ENCODE measurements around the gene FGGY.
"Not testable (repeated sequence)": the region's sequence is repeated elsewhere in the genome, so short reads cannot be mapped to it uniquely, and the experiment has no call there.

FGGY gene

DNA sequence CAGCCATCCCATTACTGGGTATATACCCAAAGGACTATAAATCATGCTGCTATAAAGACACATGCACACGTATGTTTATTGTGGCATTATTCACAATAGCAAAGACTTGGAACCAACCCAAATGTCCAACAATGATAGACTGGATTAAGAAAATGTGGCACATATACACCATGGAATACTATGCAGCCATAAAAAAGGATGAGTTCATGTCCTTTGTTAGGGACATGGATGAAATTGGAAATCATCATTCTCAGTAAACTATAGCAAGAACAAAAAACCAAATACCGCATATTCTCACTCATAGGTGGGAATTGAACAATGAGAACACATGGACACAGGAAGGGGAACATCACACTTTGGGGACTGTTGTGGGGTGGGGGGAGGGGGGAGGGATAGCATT lies 241.6 kb downstream of the FGGY start:
- not testable (repeated sequence) for DNase-seq (ENCODE audit: low read depth in 2 of 2, low spot score in 1 of 2)

DNA sequence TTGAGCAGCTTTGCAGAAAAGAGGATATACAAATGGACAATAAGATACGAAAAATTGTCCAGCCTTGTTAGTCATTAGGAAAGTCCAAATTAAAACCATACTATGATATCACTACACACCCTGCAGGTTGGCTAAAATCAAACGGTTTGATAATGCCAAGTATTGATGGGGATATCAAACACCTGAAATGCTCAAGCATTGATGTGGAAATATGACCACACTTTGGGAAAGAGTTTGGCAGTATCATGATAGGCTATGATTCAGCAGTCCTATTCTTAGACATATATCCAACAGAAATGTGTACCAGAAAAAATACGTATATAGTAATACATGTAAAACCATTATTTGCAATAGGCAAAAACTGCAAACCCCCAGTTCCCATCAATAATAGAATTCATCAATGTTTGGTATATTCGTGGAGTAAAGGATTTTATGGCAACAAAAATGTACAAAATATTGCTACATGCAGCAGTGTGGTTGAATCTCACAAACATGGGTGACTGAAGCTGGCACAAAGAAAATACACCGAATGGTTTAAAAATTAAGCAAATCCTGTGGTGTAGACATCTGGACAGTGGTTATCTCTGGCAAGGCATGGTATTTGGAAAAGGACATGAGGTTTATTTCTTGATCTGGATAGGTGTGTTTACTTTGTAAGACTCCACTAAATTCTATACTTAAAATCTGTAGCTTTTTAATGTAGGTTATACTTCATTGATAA lies 243.2 kb downstream of the FGGY start:
- no peak for DNase-seq (ENCODE audit: low read depth in 2 of 2, low spot score in 1 of 2)

DNA sequence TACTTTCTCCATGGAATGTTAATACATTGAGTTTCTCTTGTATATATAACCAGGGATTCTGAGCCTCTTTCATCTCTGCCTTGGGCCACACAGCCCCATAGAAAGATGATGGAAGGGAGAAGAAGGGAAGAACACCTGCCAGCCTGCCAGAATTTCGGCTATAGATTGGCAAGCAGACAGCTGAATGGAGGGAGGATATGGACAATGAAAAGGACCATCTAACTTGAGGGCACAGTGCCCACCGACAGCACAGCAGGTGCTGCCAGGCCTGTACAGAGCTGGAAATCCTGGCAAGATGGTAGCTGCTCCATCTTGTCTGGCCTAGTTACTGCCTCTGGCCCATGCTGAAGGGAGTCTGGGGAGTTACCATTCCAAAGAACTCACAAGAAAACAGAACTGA lies 244.3 kb downstream of the FGGY start:
- DNase-seq (ENCODE audit: low read depth in 2 of 2, low spot score in 1 of 2) = no peak

DNA sequence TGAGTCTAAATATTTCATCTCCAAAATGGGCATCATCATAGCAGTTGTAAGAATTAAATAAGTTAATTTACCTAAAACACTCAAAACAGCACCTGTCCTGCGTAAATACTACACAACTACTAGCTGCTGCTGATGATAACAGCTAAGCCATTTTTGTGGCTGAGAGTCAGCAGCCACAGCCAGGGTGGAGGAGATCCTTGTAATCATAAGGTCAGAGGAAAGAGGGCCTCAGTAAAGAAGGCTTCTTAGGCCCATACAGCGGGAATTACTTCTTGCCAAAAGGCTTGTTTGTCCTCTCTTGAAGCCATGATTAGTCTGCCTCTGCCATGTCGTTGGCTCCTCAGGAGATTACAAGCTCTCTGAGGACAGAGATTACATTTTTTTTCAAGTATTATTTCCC lies 245.0 kb downstream of the FGGY start:
- no peak for DNase-seq (ENCODE audit: low read depth in 2 of 2, low spot score in 1 of 2)

DNA sequence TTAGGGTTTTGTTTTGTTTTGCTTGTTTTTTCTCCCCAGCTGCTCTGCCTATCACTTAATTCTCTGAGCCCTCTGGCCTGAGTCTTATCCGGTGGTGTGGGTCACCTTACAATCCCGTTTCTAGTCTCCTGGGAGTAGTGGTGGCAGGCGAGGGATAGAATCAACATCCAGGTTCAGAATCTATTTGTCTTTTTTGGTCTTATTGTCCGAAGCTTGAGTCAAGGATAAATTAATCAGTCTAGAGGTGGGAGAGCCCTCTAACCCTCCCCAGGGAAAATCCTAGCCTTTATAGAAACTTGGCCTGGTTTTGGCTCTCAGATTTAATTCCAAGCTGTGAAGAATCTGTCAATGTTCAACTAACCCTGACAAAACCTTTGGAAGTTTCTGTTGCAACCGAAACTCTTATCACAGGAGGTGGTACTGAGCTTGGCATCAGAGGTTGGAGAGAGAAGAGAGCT lies 246.3 kb downstream of the FGGY start:
- DNase-seq (ENCODE audit: low read depth in 2 of 2, low spot score in 1 of 2) = no peak

DNA sequence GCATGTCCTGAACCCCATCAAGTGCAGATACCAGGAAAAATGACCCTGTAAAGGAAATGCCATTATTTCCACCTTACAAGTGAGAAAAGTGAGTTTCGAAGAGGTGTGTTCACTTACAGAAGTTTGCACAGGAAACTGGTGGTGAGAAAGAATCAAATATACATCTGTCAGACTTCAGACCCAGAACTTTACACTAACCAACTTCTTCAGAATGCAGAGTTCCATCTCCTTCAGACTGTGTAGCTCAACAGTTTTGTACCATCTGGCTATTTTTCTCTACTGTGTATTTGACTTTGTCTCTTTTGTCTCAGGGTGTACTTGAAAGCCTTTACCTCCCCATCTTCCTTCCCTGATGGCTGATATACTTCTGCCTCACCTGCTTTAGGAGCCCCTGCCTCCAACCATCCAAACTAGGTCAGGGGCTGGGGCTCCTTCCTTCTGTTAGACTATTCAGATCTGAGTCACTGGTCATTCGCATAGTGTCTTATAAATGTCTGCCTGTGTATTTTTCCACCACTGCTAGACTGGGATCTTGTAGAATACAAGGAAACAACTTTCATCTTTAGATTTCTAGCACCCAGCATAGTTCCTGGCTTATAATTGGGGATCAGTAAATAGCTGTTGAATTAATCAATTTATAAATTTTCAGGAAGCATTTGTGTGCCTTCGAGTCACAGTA lies 247.9 kb downstream of the FGGY start:
- DNase-seq (ENCODE audit: low read depth in 2 of 2, low spot score in 1 of 2) = no peak

DNA sequence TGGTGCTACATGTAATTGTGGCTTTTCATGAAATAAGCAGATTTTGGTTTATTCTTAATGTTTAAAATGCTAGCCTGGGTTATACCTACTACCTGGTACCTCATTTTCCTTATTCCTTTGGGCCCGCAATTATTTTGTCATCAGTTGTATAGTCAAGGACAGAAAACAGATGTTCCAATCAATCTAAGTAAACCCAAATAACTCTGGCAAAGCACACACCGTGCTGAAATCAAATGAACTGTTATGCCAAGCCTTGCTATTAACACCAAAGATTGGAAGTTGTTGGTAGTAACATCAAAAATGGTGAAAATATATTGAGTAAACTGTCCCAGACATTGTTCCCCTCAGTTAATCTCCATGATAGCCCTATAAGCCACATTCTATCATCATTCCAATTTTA lies 248.9 kb downstream of the FGGY start:
- no peak for DNase-seq (ENCODE audit: low read depth in 2 of 2, low spot score in 1 of 2)

DNA sequence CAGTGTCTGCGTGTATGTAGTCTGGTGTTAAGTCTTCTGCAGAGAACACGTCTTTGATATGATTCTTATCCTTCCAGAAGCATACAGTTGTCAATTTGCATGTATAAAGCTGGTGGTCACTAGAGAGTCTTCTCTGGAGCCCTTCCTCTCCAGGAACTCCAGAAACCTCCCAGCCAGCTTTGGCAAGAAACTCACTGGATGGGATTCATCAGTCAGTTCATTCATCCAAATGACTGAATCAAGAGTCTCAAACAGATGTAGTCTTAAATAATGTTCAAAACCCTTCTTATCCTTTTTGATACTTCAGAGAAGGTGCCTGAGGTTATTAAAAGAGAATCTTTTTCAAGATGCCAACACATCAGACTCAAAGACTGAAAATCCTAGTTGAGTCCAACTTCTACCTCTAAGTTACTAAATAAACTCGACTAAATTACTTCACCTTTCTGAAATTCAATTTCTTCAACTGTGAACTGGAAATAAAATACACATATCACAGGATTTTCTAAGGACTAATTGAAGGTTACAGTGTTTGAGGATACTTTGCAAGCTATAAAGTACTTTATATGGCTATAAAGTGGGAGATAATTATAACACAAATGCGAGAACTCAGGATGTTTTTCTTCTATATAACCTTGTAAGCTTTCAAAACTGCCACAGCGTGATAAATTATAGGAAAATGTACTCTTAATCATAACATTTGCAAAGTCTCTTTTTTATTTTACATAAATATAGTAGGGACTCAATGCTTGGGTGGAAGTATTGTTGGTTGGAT lies 252.4 kb downstream of the FGGY start:
- no peak for DNase-seq (ENCODE audit: low read depth in 2 of 2, low spot score in 1 of 2)

DNA sequence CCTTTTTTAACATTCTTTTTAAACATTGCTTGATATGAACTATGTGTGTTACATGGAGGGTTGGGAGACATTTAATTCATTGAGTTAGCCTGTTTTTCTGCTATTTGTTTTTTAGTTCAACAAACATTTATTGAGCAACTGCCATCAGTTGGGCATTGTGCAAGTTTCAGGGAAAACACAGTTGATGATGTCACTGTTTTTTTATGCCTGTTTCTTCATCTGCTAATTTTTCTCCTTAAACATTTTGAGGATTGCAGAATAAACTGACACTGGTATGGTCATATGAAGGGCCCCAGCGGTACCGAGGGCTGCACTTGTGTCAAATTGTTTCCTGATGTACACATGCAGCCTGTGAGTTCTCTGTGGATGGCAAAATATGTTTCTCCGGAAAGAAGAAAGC lies 253.0 kb downstream of the FGGY start:
- no peak for DNase-seq (ENCODE audit: low read depth in 2 of 2, low spot score in 1 of 2)

DNA sequence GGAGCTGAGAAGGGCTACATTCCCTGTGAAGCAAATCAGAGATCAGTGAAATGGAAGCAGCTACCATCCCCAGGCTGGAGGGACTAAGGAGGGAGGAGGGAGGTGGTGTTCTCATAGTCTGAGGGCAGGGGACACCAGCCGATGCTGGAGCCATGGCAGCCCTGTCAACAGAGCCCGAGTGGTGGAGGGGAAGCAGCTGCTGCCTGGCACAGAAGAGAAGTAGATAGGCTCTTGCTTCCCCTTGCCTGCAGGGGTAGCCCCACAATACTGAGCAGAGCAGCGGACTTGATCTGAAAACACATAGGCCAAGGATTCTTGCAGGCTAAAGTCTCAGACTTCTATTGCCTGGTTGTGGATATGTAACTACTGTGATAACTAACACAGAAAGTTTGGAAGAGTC lies 255.1 kb downstream of the FGGY start:
- no peak for DNase-seq (ENCODE audit: low read depth in 2 of 2, low spot score in 1 of 2)

DNA sequence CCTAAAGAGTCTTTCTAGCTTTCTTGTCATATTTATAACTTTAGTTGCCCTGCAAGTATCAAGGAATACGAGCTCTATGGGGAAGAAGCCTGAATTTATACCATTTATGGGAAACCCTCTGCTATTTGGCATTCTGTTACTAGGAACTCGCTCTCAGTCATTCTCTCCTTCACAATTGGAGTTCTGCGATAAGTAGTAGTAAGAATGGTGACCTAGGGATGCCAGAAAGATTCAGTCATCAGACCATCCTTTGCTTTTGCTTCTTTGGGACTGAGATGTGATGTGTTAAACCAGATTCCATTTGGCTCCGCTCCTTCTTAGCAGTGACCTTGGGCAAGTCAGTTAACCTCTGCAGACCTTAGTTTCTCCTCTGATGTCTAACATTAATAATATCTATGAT lies 256.5 kb downstream of the FGGY start:
- DNase-seq (ENCODE audit: low read depth in 2 of 2, low spot score in 1 of 2) = no peak

DNA sequence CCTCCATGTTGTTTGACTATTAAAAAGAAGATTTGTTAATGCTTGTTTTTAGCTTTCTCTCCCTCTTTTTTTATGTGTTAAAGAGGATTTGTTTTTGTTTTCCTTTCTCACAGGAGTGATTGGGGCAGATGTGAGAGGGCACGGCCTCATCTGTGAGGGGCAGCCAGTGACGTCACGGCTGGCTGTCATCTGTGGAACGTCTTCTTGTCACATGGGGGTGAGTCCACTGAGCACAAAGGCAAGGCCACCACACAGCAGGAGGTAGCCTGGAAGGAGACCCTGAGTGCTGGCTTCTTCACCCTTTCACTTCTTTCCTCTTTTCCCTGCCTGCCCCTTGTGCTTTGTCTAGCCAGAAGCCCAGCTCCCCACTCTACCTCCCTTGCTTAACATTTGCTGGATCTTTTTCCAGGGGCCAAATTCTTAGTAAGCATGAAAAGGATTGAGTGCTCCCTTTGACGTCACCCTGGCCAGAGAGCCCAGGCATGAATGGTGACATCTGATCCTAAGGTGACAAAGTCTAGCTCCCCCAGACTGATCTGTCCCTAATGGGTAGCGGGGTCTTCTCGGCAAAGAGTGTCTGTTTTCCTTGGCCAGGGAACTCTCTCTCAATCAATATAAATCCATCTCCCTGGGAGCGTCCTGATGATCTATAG lies 257.2 kb downstream of the FGGY start:
- DNase-seq (ENCODE audit: low read depth in 2 of 2, low spot score in 1 of 2) = no peak

DNA sequence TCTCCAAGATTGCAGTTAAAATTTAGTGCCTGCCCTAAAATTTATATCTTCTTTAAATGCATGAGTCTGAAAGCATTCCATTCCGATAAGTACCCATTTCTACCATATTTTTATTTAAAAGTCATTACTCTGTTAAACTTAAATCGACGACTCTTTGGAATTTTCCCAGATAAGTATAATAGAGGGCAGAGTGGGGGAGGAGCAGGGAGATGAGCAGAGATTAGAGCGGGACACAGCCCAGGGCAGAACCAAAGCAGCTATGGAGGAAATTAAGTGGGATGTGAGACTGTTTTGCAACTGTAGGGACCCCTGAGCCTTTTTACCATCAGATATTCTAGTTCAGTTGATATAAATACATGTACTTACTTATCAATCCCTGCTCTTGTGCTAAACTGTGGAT lies 257.9 kb downstream of the FGGY start:
- DNase-seq (ENCODE audit: low read depth in 2 of 2, low spot score in 1 of 2) = no peak

DNA sequence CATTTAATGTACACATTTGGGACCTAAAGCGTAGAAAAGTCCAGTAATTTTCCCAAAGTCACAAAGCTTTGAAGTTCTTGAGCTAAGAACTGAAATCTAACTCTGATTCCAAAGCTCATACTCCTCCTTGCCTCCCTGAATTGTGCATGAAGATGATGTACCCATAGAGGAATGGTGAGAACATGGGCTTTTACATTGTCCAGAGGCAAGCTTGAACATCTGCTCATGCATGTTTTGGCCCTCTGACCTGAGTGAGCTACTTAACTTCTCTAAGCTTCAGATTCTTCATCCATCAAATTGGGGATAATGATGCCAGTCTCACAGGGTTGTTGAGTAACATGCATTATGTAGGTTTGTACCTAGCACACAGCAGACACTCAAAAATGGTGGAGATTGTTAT lies 259.5 kb downstream of the FGGY start:
- DNase-seq (ENCODE audit: low read depth in 2 of 2, low spot score in 1 of 2) = no peak

DNA sequence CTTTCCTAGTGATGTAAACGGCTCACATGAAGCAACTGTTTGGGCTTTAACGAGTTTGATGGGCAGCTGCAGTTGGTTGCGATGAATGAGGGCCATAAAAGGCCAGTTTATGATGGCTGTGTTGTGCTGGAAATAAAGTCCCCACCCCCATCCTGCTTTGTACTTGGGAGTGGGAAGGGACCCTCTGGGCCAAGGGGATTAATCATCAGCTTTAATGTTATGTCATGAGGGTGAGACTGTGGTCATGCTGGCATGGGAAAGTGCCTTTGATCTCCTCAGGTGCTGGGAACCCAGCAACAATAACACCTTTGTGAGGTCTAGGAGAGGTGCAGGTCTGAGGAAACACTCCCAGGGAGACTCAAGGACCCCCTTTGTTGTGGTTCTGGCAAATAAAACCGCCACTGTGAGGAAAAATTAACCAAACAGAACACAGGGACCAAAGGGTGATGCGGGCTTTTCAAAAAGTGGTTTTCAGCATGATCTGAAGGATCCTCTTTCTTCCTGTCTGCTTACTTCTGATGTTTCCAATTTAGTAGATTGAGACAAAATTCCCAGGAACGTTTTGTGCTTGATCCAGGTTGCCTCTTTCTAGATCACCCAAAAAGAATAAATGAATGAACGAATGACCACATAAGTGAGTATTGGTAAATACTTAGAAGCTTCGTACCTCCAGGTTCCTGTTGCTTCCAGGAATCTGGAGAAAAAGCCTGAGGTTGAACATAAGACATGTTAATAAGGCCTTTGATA lies 260.1 kb downstream of the FGGY start:
- DNase-seq (ENCODE audit: low read depth in 2 of 2, low spot score in 1 of 2) = no peak

DNA sequence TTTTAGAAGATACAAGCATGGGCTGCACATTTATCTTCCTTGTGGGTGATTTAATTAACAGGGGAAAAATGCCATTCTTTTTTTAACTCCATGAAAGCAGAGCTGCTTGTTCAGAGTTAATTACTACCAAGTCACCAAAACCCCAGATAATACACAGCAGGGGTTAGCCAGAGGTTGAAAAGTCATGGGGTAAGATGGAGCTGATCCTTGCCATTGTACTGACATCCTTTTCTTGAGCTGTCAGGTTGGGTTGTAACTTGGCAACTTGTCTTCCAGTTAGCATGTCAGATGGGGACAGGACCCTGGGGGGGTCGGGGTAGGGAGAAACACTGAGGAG lies 260.6 kb downstream of the FGGY start:
- DNase-seq (ENCODE audit: low read depth in 2 of 2, low spot score in 1 of 2) = no peak

DNA sequence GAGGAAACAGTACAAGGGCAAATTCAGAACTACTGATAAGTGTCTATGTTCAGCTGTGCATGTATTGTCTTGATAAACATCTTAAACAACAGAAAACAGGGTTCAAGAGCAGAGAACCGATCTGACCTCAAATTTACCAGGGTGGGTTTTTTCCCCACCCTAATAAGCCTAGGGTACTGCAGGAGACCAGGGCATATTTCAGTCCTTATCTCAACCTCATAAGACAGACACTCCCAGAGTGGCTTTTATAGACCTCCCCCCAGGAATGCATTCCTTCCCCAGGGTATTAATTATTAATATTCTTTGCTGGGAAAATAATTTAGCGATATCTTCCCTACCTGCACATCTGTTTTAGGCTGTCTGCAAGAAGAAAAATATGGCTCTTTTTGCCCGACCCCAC lies 261.7 kb downstream of the FGGY start:
- DNase-seq (ENCODE audit: low read depth in 2 of 2, low spot score in 1 of 2) = not testable (repeated sequence)

DNA sequence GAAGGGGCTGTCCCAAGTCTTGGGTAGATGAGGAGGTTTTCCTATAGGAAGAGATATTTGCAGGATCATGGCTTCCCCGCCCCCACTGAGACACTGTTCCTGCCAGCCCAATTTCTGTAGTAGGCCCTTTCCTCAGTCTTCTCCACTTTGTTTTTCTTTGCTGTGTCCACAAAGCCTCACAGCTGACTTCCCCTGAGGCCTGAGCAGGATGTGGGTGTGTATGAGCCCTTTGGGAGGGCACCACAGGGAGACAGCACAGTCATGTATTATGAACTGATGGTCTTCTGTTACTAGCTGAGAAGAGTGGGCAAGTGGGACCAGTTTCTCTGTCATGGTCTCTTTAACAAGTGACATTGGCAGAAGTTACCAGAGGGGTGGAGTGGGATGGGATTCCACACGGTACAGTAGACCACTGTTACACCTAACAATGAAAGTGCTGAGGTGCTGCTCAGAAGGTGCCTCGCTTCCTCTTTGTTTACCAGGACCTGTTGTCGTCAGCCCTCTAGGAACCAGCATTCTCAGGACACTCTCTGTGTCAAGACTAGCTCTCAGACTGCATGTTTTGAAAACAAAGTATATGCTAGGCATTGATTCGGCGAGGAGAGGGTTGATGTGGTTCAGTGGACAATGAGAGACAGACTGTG lies 264.0 kb downstream of the FGGY start:
- DNase-seq (ENCODE audit: low read depth in 2 of 2, low spot score in 1 of 2) = no peak

DNA sequence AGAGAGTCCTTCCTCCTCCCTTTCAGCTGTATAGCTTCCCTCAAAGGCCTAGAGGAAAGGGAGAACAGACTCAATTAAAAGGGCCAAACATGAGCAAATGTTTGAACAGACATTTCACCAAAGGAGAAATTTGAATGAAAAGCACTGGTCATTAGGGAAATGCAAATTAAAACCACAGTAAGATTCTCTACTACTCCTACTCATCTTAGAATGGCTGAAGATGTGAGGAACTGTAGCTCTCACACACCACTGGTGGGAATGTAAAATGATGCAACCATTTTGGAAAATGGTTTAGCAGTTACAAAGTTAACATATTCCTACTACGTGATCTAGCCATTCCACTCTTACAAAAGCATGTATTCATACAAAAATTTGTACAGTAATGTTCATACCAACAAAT lies 264.9 kb downstream of the FGGY start:
- DNase-seq (ENCODE audit: low read depth in 2 of 2, low spot score in 1 of 2) = no peak

DNA sequence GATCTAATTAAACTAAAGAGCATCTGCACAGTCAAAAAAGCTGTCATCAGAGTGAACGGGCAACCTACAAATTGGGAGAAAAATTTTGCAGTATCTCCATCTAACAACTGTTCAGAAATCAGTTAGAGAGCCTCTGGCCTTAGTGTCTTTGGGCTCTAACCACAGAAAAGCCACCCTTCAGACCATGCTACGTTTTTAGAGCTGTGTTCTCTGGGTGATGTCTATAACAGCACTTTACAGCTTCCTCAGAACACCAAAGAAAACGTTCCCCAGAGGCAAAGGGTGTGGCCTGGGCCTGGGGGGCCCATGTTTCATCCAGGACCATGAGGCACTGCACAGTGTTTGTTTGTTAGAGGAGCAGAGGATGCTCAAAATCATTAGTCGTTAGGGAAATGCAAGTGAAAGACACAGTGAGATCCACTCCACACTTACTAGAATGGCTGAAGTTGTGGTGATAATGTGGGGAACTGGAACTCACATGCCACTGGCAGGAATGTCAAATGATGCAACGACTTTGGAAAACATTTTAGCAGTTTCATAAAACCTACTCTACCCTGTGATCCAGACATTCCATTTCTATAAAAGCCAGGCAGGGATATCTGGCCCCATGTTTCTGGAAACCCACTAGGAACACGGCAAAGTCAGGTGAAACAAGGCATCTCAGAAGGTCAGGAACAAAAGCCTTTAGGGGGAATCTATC lies 267.4 kb downstream of the FGGY start:
- no peak for DNase-seq (ENCODE audit: low read depth in 2 of 2, low spot score in 1 of 2)
